ENCODE results near the gene CTXND1. TPM values are rescaled to one million over a fixed set of nuclear protein-coding genes. Genes with fewer than 3 reads are reported as not detected.

CTXND1 gene
- polyA plus RNA-seq, 3 donors, result not detected

- Histone ChIP-seq H4K20me1 (ENCODE audit: insufficient read depth, low read length) (no peaks in the 10 kb centered on the region), H3K36me3 (replicated peaks in 1 of 2; ENCODE audit: control insufficient read depth in 1 of 2, insufficient read depth in 2 of 2, low read length in 2 of 2) (peaks cover 0 to 28% of the 10 kb centered on the region in 2 donors), H3K4me3 (replicated peaks in 1 of 3; ENCODE audit: low read depth in 2 of 3, low read length in 3 of 3) (peak overlapping the region in 1 of 3 experiments; percentile 21), H3K9ac (ENCODE audit: insufficient read depth, low read length, poor library complexity, severe bottlenecking) (no peak overlapping the region), H3K9me3 (replicated peaks in 1 of 2; ENCODE audit: control insufficient read depth in 1 of 2, insufficient read depth in 1 of 2, low read length in 2 of 2) (no peaks in the 10 kb centered on the region), H3K27me3 (ENCODE audit: control insufficient read depth in 2 of 2, insufficient read depth in 2 of 2, low read length in 2 of 2) (no peaks in the 10 kb centered on the region), H3K79me2 (ENCODE audit: insufficient read depth, low read length) (peaks cover 10% of the 10 kb centered on the region), H3K4me2 (replicated peaks; ENCODE audit: extremely low read depth, low read length, poor library complexity, severe bottlenecking) (peak overlapping the region; percentile 46), H3K27ac (ENCODE audit: low read depth in 1 of 2, low read length in 2 of 2) (peak overlapping the region; percentile 79 to 89), H2AFZ (ENCODE audit: insufficient read depth, low read depth, low read length, poor library complexity, severe bottlenecking) (no peak overlapping the region), H3K4me1 (ENCODE audit: control insufficient read depth in 1 of 2, insufficient read depth in 2 of 2, low read length in 2 of 2) (peaks cover 49 to 54% of the 10 kb centered on the region in 2 donors)
- no peak for TF ChIP-seq CTCF (IDR thresholded peaks at IDR 0.05)
- H3K4me1 Mint-ChIP-seq, result peaks cover 51% of the 10 kb centered on the region
- intact Hi-C loops (cut with micrococcal nuclease), result loop anchor here (5.0 to 10.0 kb wide), 2 partner anchors 103 to 1285 kb away; partner anchors contain the start of genes MORF4L1 (in 1 of the 2) and ZFAND6 (in 1 of the 2)
- peaks cover 0 to 3% (median 0%) of the 10 kb centered on the region in 3 donors for H3K27me3 Mint-ChIP-seq (ENCODE audit: low read depth in 3 of 3)
- H3K9me3 Mint-ChIP-seq, result peaks cover 0 to 6% (median 1%) of the 10 kb centered on the region in 7 donors
- WGBS (ENCODE audit: insufficient coverage), result 84% methylated on average over 8 of the region's 12 CpGs
- DNase-seq, result no peak
- H3K4me3 Mint-ChIP-seq, result no peak overlapping the region
- peaks cover 37 to 49% of the 10 kb centered on the region in 2 donors for H3K36me3 Mint-ChIP-seq
- H3K27ac Mint-ChIP-seq, result peak overlapping the region; percentile 85 to 94 (median 91)
Observed at GRCh38 chr15:80159811-80160569, 92.0 kb downstream of the CTXND1 start.

GRCh38 chr15:80159301-80159700 is 92.7 kb downstream of the CTXND1 start:
- intact Hi-C loops (cut with micrococcal nuclease), result loop anchor here in 1 of 2 donors (10.0 kb wide), 1 partner anchor 1284 kb away; the partner anchor contains the start of gene MORF4L1
- no peak overlapping the region for H3K9ac ChIP-seq (ENCODE audit: insufficient read depth, low read length, poor library complexity, severe bottlenecking)
- no peak overlapping the region for H3K4me3 Mint-ChIP-seq

More at GRCh38 chr15:80159301-80159700, 92.7 kb downstream of the CTXND1 start:
- peaks cover 0 to 3% (median 0%) of the 10 kb centered on the region in 3 donors for H3K27me3 Mint-ChIP-seq (ENCODE audit: low read depth in 3 of 3)
- peaks cover 58% of the 10 kb centered on the region for H3K4me1 Mint-ChIP-seq
- peak overlapping the region in 6 of 7 donors; percentile 31 to 92 (median 76) for H3K27ac Mint-ChIP-seq
- H3K4me1 ChIP-seq (ENCODE audit: control insufficient read depth in 1 of 2, insufficient read depth in 2 of 2, low read length in 2 of 2), result peaks cover 56 to 61% of the 10 kb centered on the region in 2 donors
- no peak overlapping the region for H3K4me2 ChIP-seq (replicated peaks; ENCODE audit: extremely low read depth, low read length, poor library complexity, severe bottlenecking)
- H3K9me3 Mint-ChIP-seq, result peaks cover 0 to 6% (median 1%) of the 10 kb centered on the region in 7 donors
- DNase-seq, result no peak
- no peaks in the 10 kb centered on the region for H3K9me3 ChIP-seq (replicated peaks in 1 of 2; ENCODE audit: control insufficient read depth in 1 of 2, insufficient read depth in 1 of 2, low read length in 2 of 2)
- 98% methylated on average over 4 of the region's 5 CpGs for WGBS (ENCODE audit: insufficient coverage)
- H3K36me3 Mint-ChIP-seq, result peaks cover 33 to 43% of the 10 kb centered on the region in 2 donors
- no peak for TF ChIP-seq CTCF (IDR thresholded peaks at IDR 0.05)
- H3K79me2 ChIP-seq (ENCODE audit: insufficient read depth, low read length), result peaks cover 14% of the 10 kb centered on the region
- H4K20me1 ChIP-seq (ENCODE audit: insufficient read depth, low read length), result no peaks in the 10 kb centered on the region
- no peaks in the 10 kb centered on the region for H3K27me3 ChIP-seq (ENCODE audit: control insufficient read depth in 2 of 2, insufficient read depth in 2 of 2, low read length in 2 of 2)
- H3K36me3 ChIP-seq (replicated peaks in 1 of 2; ENCODE audit: control insufficient read depth in 1 of 2, insufficient read depth in 2 of 2, low read length in 2 of 2), result peaks cover 0 to 28% of the 10 kb centered on the region in 2 donors
- H3K4me3 ChIP-seq (replicated peaks in 1 of 3; ENCODE audit: low read depth in 2 of 3, low read length in 3 of 3), result no peak overlapping the region
- peak overlapping the region in 1 of 2 donors; percentile 89 for H3K27ac ChIP-seq (ENCODE audit: low read depth in 1 of 2, low read length in 2 of 2)
- H2AFZ ChIP-seq (ENCODE audit: insufficient read depth, low read depth, low read length, poor library complexity, severe bottlenecking), result no peak overlapping the region
